D721Med (cell line): ENCODE measurements around the gene RBM19.
A peak's percentile ranks its signal among the peaks of the same experiment; 100 is the strongest.

Experiments
- DNase-seq: peaks from one replicate; pipeline ENCODE4 v3.0.0; 2011; ENCODE audit warnings: low spot score; ENCODE audit not compliant: insufficient read length
- FAIRE-seq: peaks from 2 replicates; lab custom pipeline; 2011; peaks lifted over from hg19 to GRCh38; lab: Jason Lieb, UNC
- CTCF ChIP-seq: IDR thresholded peaks from 2 replicates; pipeline ENCODE4 v1.5.1; 2012; ENCODE audit warnings: mild to moderate bottlenecking, control low read depth; ENCODE audit not compliant: insufficient read depth; ENCODE audit errors: missing control alignments

The RBM19 gene

DNA sequence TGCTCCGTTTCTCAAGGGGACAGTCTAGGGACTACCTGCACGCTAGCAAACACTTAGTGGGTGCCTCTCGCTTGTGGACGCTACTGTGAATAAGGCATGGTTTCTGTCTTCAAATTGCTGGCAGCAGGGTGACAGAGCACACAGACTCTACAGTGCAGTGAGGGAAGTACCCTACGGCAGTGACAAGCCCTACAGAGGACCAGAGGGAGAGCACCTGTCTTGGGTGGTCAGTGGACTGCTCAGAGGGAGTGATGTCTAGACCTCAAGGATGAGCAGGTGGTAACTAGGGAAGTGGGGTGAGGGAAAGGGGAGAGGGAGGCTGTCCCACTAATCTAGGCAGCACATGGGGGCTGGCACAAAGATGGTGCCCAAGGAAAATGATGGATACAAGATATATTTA, 160.5 kb downstream of the RBM19 start:
- FAIRE-seq, result no peak
- DNase-seq, result no peak
- no peak for TF ChIP-seq CTCF

DNA sequence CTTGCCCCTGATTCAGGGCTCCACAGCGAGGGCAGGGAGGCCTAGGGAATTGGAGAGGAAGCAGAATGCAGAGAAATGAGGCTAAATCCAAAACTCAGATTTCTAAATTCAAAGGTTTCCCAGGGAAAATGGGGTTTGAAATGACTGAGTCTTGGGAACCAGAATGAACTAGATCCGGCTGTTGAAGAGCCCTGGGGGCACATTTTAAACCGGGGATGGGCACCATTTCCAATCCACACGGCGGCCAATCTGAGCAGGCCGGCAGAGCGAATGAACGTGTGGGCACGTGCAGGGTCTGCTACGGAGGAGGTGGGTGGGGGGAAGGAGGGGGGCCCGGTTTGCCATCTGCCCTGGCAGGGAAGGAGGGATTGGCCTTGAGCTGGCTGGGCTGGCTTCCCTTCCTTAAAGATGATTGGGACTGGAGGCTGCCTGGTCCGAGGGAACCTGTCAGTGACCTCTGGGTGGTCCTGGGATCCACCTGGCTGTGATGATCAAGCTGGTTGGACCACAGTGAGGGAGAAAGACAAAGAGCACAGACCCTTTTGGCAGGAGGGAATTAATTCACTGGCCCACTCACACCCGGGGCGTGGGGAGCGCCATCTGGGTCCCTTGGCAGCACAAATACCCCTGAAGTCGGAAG, 161.0 kb downstream of the RBM19 start:
- peak; percentile 10 for DNase-seq
- no peak for FAIRE-seq
- no peak for TF ChIP-seq CTCF

GRCh38 chr12:113803759-113804140, 162.4 kb downstream of the RBM19 start:
- FAIRE-seq (no peak), DNase-seq (peak; percentile 7)
- TF ChIP-seq CTCF, result no peak

DNA sequence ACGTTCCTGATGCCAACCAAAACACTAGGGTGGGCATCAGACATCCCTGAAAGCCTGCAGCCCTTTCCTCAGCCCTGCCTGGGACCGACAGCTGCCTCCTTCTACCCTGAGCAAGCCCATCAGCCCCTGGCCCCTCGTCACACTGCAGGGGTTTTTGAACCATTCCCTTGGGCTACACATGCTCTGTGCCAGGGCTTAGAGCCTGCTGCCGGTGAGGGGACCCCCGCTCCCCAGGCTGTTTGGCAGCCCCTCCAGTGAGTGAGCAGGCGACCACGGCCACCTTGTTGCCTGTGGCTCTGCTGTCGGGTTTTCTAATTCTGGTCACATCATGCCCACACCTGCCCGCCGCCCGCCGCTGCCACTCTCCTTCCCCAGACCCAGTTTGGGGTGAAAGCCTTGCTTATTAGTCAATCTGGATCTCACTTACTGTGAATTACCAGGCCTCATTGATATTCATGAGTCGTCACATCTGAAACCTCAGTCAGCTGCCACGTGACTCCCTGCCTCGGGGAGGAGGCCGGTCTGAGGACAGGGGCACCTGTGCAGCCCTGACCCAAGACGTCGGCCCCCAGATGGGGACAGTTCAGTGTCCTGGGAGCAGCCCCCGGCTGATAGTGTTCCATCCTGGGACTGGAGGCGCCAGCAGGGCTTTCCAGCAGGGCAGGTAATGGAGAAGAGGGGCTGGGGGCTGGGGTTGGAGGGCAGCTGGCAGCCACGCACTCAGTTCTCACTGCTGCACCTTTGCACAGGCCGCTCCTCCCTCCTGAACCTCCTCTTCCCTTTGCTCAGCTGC, 163.0 kb downstream of the RBM19 start:
- DNase-seq, result no peak
- no peak for TF ChIP-seq CTCF
- no peak for FAIRE-seq

- no peak for DNase-seq
- FAIRE-seq, result no peak
- TF ChIP-seq CTCF, result no peak
Observed at GRCh38 chr12:113802000-113802749, 163.9 kb downstream of the RBM19 start.

DNA sequence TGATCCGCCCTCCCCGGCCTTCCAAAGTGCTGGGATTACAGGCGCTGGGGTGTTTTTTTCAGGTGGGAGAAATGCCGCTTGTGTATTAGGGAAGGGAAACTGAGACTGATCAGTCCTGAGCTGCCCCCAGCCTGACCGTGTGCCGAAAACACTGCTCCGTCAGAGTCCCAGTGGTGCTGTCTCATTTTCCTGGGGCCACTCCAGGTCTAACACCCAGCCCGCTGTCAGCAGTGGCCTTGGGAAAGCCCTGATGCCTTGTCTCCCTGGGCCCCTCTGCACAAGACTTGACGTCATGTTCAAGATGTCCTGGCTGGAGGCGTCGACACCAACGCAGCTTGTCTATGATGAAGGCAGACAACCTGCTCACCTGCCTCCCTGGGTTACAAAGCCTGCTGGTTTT, 165.9 kb downstream of the RBM19 start:
- DNase-seq, result no peak
- no peak for FAIRE-seq
- TF ChIP-seq CTCF, result no peak
